Hematopoietic multipotent progenitor cell treated with erythropoietin and hydrocortisone succinate and interleukin-3 and kit ligand, for 6 days (in vitro differentiated cells): ENCODE measurements around the gene KRT15.
"Not testable (repeated sequence)": the region's sequence is repeated elsewhere in the genome, so short reads cannot be mapped to it uniquely, and the experiment has no call there.

ENCODE experiments used
- DNase-seq: peaks from one replicate; pipeline ENCODE4 v3.0.0-alpha.2; 2015

KRT15 gene

GRCh38 chr17:41542786-41543185 is 24.1 kb upstream of the KRT15 start:
- DNase-seq: not testable (repeated sequence)

- DNase-seq: no peak
These were observed 23.7 kb upstream of the KRT15 start for GRCh38 chr17:41542357-41542756.

GRCh38 chr17:41540921-41541625 is 22.4 kb upstream of the KRT15 start:
- DNase-seq: no peak

- DNase-seq: no peak
These were observed 21.4 kb upstream of the KRT15 start for GRCh38 chr17:41539979-41540701.

- no peak for DNase-seq
These were observed 20.4 kb upstream of the KRT15 start for GRCh38 chr17:41539071-41539492.

- no peak for DNase-seq
These were observed 19.9 kb upstream of the KRT15 start for GRCh38 chr17:41538565-41538991.

GRCh38 chr17:41537990-41538389 is 19.3 kb upstream of the KRT15 start:
- DNase-seq: no peak

- DNase-seq: no peak
These were observed 18.9 kb upstream of the KRT15 start for GRCh38 chr17:41537614-41537954.

- DNase-seq: no peak
These were observed 18.3 kb upstream of the KRT15 start for GRCh38 chr17:41536741-41537613.

- DNase-seq: no peak
These were observed 17.2 kb upstream of the KRT15 start for GRCh38 chr17:41535764-41536481.

- peak; percentile 28 for DNase-seq
These were observed 16.3 kb upstream of the KRT15 start for GRCh38 chr17:41534899-41535546.

- no peak for DNase-seq
These were observed 14.9 kb upstream of the KRT15 start for GRCh38 chr17:41533613-41534012.

GRCh38 chr17:41532947-41533570 is 14.4 kb upstream of the KRT15 start:
- DNase-seq: no peak

- DNase-seq: no peak
These were observed 13.3 kb upstream of the KRT15 start for GRCh38 chr17:41531993-41532392.

- peak; percentile 69 for DNase-seq
These were observed 11.7 kb upstream of the KRT15 start for GRCh38 chr17:41530062-41531048.

GRCh38 chr17:41529491-41529915 is 10.8 kb upstream of the KRT15 start:
- no peak for DNase-seq

- DNase-seq: no peak
These were observed 10.3 kb upstream of the KRT15 start for GRCh38 chr17:41528959-41529353.

- peak; percentile 39 for DNase-seq
These were observed 8.7 kb upstream of the KRT15 start for GRCh38 chr17:41527063-41528023.

GRCh38 chr17:41524261-41524660 is 5.6 kb upstream of the KRT15 start:
- DNase-seq: no peak
